NCI-H526 (cell line): Measurements from ENCODE around the gene TNRC6B.
"Not testable (repeated sequence)": the region's sequence is repeated elsewhere in the genome, so short reads cannot be mapped to it uniquely, and the experiment has no call there.

Experiments
- DNase-seq, 2 experiments: peaks; one replicate each; lab custom pipeline; 2025; lab: John Stamatoyannopoulos, UW

The TNRC6B gene, protein sequence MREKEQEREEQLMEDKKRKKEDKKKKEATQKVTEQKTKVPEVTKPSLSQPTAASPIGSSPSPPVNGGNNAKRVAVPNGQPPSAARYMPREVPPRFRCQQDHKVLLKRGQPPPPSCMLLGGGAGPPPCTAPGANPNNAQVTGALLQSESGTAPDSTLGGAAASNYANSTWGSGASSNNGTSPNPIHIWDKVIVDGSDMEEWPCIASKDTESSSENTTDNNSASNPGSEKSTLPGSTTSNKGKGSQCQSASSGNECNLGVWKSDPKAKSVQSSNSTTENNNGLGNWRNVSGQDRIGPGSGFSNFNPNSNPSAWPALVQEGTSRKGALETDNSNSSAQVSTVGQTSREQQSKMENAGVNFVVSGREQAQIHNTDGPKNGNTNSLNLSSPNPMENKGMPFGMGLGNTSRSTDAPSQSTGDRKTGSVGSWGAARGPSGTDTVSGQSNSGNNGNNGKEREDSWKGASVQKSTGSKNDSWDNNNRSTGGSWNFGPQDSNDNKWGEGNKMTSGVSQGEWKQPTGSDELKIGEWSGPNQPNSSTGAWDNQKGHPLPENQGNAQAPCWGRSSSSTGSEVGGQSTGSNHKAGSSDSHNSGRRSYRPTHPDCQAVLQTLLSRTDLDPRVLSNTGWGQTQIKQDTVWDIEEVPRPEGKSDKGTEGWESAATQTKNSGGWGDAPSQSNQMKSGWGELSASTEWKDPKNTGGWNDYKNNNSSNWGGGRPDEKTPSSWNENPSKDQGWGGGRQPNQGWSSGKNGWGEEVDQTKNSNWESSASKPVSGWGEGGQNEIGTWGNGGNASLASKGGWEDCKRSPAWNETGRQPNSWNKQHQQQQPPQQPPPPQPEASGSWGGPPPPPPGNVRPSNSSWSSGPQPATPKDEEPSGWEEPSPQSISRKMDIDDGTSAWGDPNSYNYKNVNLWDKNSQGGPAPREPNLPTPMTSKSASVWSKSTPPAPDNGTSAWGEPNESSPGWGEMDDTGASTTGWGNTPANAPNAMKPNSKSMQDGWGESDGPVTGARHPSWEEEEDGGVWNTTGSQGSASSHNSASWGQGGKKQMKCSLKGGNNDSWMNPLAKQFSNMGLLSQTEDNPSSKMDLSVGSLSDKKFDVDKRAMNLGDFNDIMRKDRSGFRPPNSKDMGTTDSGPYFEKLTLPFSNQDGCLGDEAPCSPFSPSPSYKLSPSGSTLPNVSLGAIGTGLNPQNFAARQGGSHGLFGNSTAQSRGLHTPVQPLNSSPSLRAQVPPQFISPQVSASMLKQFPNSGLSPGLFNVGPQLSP (N-terminal part only)

DNA sequence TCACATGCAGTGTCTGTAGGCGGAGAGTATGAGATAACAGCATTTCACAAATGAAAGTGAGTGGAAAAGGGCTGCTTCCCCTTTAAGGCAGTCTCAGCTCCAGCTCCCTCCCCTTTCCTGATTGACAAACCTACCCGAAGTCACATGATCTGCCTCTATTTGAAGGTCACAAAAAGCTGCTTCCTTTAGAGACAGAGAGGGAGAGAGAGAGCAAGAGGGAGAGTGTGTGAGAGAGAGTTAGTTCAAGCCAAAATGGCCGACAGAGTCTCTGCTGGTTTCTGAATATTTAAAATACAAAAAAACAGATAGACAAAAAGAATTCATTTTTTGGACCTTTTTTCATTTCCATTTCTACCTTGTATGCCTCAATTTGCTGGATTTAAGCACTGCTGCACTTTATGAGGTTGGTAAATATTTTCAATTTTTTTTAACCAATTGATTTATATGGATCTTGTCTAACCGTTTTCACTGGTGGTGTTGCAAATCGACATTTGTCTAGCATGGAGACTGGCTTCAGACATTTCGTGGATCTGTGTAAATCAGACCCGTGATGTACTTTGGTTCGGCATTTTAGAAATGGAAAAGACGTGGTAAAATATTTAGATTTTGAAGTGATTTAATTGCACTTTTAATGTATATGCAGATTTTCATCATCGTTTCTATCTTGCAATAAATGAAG, at the start of gene TNRC6B:
Gene TNRC6B, plus strand, starts transcription at position 188 of the 679 bp plus-strand sequence. Its CDS starts 211 bp downstream, at position 399.
- peak; percentile 91 to 96 for DNase-seq

DNA sequence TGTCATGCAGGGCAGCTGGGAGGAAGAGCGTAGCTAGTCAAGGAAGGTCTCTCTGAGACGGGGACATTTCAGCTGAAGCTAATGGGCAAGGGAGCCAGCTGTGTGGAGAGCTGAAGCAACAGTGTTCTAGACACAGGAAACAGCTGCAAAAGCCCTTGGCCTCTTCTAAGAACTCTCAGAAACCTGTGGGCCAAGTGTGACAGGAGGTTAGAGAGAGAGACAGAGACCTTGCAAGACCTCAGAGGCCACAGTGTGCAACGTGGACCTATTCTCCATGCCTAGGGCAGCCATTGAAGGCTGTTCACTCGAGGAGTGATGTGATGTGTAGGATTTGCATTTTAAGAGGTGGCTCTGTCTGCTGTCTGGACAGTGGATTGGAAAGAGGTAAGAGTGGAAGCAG, 48.7 kb upstream of the TNRC6B start:
- no peak for DNase-seq

DNA sequence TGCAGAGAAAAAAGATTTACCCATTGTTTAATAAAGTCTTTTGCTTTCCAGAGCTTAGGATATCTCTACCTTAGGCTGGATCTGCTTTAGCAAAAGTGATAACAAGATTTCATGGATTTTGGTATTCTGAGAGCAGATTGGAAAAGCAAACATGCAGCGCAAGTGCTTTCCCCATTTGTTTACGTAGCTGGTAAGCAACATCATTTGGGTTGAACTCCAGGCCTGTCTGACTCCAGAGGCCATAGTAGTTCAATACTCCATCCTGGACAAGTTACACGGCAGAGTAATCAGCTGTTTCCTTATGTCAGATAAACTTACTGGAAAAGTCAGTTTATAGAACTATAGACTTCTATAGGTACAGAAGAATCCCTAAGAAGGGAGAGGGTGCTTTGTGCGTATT, 40.6 kb upstream of the TNRC6B start:
- no peak for DNase-seq

DNA sequence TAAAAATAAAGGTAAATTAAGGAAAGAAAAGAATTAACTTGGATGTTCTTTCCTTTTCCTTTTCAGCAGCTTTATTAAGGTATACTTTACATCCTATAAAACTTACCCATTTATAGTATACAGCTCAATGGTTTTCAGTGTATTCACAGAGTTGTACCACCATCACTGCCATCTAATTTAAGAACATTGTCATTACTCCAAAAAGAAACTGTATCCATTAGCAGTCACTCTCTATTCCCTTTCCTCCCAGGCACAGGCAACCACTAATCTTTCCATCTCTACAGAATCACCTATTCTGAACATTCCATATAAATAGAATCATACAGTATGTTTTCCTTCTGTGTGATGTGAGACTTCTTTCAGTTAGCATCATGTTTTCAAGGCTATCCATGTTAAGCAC, 38.9 kb upstream of the TNRC6B start:
- no peak for DNase-seq

DNA sequence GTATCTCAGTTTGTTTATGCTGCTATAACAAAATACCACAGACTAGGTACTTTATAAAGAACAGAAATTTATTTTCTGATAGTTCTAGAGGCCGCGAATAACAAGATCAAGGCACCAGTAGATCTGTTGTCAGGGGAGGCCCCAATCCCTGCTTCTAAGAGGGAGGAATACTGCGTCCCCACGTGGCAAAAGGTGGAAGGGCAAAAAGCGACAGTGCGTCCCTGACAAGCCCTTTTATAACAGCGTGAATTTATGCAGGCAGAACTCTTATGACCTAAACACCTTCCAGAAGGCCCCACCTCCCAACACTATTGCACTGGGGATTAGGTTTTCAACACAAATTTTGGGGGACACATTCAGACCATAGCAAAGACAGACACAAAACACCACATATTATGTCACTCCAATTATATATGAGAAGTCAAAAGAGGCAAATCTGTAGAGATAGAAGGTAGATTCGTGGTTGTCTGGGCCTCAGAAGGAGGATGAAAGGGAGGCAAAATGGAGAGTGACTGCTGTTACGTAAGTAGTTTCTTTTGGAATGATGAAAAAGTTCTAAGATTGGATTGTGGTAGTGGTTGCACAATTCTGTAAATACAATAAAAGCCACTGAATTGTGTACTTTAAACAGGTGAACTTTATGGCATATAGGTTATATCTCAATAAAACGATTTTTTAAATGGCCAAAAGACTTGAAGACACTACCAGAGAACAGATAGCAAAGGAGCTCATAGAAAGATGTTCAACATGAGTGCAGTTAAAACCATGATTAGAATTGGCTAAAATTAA, 30.1 kb upstream of the TNRC6B start:
- no peak for DNase-seq

DNA sequence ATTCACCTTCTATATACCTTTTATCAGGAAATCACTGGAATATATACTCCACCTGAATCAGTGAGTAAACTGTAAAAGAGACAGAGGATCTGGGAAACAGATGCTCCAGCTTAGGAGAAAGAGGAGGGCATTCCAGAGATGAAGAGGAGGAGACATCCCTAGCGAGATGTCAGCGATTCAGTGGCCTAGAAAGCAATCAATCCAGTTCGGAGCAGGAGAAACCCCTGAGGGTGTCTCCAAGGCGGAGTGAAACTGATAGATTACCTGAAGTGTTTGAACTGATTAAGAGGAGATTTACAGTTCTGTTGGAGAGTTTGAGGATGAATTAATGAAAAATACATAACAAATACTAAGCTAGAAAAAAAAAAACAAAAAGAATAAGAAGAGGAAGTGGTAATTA, 24.5 kb upstream of the TNRC6B start:
- DNase-seq, result no peak

DNA sequence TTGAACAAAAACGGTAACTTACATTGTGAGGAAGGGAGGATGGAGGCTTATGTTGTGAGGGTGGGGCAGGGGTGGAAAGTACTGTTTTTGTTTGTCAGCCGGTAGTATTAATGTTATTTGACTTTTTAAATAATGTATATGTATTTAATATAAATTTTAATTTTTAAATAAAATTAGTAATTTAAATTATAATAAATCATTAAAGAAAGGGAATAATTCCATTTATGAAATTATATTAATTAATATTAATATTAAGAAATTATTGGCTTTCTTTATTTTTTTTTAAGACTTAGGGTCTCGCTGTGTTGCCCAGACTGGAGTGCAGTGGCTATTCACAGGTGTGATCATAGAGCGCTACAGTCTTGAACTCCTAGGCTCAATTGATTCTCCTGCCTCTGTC, 24.0 kb upstream of the TNRC6B start:
- DNase-seq, result no peak

DNA sequence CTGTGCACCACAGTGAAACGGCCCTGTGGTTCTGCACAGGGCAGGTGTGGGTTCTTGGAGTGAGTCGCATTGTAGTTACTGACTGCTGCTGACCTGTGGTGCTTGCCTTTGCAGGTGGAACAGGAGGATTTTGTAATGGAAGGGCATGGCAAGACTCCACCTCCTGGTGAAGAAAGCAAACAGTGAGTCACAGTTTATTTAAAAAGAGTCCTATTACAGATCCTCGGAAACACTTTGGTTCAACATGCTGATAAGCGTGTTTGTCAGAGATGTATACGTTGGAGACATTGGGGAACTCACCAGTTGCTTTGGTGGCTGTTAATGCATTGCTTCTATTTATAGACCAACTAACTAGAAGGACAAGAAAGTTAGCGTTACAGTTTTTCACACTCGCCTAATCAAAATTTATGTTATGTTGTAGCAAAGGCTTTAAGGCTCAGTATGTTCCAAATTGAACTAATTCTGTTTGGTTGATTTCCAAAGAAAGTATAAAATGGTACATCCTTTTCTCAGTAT, 21.7 kb upstream of the TNRC6B start:
- peak; percentile 38 to 42 for DNase-seq

DNA sequence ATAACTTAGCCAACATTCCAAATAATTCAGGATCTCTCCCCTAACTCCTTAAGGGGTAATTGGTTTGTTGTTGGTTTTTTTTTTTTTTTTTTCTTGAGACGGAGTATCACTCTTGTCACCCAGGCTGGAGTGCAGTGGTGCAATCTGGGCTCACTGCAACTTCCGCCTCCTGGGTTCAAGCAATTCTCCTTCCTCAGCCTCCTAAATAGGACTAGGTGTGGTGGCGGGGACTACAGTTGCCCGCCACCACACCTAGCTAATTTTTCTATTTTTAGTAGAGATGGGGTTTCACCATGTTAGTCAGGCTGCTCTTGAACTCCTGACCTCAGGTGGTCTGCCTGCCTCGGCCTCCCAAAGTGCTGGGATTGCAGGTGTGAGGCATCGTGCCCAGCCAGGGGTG, 21.0 kb upstream of the TNRC6B start:
- DNase-seq, result not testable (repeated sequence)

DNA sequence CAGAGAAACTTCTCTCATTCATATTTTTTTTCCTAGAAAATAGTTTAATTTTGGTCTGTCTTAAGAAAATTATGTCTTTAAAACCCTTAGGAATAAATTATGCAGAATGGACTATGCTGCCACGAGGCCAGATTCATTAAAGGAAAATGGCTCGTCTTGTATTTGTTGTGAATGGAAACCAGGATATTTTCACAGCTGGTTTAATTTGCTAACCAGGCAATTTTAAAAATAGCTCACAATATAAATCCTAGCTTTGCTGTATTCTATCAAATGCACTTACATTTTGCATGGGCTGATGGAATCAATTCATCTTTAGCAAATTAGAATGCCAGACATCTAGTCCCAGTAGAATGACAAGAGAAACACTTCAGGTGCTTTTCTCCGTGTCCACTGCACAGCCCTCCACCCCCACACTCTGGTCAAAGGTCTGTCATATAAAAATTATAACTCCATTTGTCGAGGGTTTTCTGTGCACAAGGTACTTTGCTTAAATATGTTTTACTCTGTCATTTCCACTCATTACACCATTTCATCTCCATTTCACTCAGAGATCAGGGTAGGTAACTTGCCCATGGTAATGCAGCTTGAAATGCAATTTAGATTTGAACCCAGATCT, 20.3 kb upstream of the TNRC6B start:
- DNase-seq, result no peak

DNA sequence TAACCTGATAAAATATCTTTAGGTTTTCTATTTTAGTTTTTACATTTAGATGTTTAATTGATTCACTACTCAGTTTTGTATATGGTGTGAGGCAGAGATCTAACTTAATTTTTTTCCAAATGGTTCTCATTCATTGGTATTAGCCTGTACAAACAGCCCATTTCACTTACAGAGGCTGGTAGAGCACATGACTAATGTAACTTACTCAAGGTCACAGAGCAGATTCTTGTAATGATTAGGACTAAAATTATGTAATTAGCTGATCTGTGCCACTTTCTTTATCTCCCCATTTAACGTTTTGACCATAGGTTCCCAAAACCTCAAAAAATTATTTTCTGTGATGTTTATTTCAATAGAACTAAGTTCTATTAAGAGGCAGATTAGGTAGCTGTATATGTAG, 16.5 kb upstream of the TNRC6B start:
- no peak for DNase-seq

DNA sequence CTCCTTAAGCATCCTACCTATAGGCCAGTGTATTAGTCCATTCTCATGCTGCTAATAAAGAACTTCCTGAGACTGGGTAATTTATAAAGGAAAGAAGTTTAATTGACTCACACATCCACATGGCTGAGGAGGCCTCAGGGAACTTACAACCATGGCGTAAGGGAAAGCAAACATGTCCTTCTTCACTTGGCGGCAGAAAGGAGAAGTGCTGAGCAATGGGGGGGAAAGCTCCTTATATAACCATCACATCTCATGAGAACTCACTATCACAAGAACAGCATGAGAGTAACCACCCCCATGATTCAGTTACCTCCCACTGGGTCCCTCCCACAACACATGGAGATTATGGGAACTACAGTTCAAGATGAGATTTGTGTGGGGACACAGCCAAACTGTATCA, 12.2 kb upstream of the TNRC6B start:
- not testable (repeated sequence) for DNase-seq

DNA sequence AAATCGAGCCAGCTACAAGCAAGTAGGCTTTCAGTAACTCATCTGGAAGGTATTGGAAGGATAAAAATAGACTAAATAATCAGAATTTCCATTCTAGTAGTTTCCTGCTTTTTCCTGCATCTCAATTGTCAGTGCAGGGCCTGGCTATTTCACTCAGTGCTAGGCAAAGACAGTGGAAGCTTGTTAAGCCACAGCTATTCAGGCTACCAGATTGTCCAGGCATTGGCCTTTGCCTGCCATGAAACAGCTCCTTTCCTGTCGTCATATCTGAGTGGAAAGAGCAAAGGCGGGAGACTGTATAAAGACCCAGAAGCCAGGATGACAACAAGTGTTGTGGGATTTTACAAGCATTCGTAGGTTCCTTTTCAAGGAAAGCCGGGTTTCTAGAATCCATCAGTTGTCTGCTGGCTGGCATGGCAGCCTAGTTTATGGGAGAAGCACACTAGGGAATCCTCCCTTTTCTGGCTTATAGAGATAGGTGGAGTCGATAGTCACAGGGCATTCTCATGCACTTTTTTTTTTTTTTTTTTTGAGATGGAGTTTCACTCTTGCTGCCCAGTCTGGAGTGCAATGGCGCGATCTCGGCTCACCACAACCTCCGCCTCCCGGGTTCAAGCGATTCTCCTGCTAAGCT, 2.0 kb upstream of the TNRC6B start:
- DNase-seq, result no peak

DNA sequence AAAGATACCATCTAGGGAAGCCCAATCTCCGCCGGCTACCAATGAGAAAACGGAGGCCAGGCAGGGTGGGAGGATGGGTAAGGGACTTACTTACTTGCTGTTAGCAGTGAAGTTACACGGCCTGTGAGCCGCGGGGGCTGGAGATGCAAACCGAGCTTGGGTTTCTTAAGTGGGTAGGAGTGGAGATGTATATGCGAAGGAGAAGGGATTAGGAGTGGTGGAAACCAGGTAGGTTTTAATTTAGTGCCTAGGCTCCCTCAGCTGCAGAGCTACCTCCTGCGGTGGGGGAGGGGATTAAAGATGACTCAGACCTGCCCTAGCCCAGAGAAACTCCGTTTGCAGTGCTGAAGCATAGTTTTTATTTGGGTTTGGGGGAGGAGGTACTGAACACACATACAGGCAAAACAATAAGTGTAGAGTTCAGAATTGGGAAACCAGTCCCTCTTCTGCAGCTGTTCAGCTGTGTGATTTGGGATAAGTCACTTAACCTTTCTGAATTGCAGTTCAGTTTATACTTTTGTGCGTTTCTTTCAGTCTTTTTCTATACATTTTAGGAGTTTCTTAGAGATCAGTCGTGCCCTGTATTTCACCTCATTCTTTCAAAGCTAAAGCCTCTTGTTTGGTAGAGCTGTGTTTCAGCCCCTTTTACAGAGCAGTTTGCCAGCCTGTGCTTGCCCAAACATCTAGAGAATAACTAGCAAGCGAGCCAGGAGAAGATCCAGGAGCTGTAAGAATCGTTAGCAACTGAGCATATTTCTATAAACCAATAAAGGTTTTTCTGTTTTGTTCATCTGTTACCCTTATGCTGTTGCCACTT, 596 bp upstream of the TNRC6B start:
- peak in 1 of 2 experiments; percentile 19 for DNase-seq

DNA sequence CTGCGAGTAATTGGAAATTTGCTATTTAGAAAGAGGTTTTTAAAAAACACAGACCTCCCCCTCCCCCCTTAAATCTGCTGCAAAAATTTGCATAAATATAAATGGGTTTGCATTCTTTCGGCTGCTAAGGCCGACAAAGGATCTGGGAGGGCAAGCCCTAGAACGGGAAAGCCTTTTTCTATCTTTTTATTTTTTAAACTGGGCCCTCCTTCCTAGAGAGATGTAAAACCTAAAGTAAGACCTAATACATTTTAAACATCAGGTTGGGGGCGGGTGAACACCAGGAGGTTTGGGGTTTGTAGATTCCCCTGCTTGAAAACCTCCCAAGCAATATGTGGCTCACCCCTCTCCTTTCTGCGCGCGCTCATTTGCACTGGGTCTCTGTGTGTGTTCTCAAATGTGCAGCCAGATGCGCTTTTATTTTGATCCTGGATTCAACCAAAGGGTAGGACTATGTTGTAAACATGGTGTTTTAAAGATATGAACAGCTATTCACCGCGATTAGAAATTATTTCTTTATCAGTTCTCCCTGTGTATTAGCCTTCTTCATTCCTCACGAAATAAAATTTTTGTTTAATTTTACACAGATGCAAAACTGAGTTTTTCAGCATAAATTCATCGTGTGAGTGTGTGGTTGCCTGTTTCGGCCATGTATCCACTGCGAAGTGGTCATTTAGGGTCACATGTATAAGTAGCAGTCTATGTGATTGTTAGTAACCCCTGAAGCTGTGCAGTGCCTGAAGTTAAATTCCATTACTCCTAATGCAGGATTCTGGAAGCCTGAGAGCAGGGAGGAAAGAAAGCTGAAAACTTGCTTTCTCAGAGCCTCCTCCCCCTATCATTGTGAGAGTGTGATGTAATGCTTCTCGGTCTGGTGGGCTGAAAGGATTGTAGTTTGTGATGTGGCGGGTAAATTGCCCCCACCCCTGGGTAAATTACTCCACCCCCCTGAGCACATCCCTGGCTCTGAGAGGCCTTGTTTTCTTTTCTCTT, 988 bp downstream of the TNRC6B start:
- peak; percentile 58 to 69 for DNase-seq

DNA sequence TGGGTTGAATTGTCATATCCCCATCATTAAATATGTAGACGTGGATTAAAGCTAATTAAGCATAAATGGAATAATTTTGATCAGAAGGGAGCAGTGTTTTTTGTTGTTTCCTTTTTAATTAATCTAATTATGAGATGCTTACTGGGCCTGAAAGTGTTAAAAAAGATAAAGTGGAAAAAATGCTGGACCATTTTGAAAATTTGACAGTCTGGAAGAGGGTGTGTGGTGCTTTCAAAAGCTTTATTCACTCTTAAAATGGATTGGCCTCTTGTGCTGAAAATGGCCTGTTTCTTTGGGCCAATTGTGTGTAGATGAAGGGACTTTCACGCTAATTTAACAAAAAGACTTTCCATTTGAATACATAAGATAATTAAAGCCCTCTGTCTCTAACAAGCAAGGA, 1.8 kb downstream of the TNRC6B start:
- DNase-seq, result no peak

DNA sequence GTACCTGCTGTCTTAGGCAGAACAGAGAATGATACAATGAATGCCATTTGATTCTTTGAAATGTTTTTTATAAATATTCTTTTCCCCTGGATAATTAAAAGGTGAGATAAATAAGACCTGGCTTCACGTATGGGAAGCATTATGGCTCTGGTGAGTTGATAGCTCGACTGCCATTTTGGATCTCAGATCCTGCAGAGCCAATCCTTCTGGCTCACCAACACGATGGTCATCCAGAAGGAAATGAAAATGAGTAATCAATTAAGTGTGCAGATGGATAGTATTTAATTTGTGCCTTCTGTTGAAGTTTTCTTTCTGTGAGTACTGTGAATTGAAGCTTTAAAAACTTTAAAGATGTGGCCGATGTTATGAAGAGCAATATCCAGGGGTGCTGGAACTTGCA, 2.7 kb downstream of the TNRC6B start:
- no peak for DNase-seq

DNA sequence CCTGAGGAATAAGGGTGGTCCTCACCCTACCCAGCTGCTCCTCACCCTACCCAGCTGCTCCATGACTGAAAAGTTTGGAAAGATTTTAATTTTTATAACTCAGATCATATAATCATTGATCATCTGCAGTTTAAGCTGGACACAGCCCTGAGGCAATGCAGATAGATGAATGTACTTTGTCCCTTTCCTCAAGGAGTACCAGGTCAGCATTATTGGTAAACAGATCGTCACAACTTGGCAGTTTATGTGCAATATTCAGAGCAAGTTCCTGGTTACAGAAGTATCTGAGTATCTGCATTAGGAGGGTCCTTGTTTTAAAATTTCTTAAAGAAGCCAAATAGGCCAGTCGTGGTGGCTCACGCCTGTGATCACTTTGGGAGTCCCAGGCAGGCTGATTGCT, 3.6 kb downstream of the TNRC6B start:
- DNase-seq, result no peak
